Articular chondrocyte of knee joint (primary cell): ENCODE results near the gene ZNF133. TPM values are rescaled to one million over a fixed set of nuclear protein-coding genes. Genes with fewer than 3 reads are reported as not detected.

Experiments used
- small RNA-seq: library from RNA; depleted of rRNA; stranded (forward); fragments of <200 nt; gene quantifications from one replicate; pipeline ENCODE3, GENCODE V24; 2012
- total RNA-seq: library from RNA; depleted of rRNA; stranded (reverse); fragments of >200 nt; gene quantifications from 2 replicates; pipeline ENCODE4 v1.2.3, GENCODE V29; 2012

Gene ZNF133
- 13.1 and 20.5 TPM in 2 replicates for total RNA-seq

DNA sequence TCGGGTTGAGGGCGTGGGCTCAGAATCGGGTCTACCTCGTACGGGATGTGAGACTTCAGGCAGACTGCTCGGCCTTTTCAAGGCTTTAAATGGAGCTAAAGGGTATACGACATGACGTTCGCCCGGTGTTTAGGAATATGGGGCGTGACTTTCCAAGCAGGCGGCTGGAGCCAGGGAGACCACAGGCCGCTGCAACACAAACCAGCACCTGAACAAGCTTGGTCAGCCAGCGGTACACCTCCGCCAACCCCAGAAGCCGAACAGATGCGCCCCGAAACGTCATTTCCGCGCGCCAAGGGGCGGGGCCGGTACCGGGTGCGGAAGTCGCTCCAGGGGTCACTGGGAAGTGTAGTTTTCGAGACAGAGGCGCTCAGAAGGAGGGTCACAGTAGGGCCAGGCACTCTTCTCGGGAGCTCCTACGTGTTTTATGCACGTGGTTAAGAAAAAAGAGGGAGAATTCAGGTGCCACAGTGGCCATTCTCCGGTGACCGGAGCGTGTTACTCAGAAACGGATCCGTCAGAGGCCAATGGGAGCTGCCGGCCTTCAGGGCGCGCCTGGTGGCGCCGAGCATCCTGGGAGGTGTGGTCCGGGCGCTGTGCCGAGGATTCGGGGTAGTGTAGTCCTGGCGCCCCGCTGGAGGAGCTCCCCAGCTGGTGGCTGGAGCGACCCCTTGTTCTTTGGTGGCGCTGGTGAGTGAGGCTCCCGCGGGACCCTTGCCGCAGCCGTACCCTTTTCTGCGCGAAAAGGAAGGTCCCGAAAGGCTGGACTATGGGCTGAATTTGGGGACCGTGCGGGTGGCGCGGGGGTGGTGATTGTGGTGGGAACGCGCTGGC lies at the start of gene ZNF133:
TSS of gene ZNF133 (plus strand) at position 613 of the 834 bp plus-strand sequence. CDS start 17,160 bp downstream, outside the sequence.

Small RNAs within 50 kb of the gene (small RNA-seq; reads per million reads assigned to genes)
- gene RN7SL14P (not detected), gene RNU2-56P (not detected)

Other genes starting within 250 kb of the ZNF133 start
- not detected in 2 replicates for gene OVOL2, start 230.6 kb upstream of the ZNF133 start, total RNA-seq
- 15.8 and 18.2 TPM in 2 replicates for gene KAT14, start 150.7 kb upstream of the ZNF133 start, total RNA-seq
- 11.6 and 13.4 TPM in 2 replicates for gene PET117, start 150.7 kb upstream of the ZNF133 start, total RNA-seq
- gene DZANK1, start 178.5 kb downstream of the ZNF133 start, total RNA-seq: 1.2 TPM in 2 replicates
- gene POLR3F, start 178.9 kb downstream of the ZNF133 start, total RNA-seq: 11.8 and 16.2 TPM in 2 replicates
- 29.7 and 37.2 TPM in 2 replicates for gene RBBP9, start 208.7 kb downstream of the ZNF133 start, total RNA-seq
- 38.8 and 39.7 TPM in 2 replicates for gene SEC23B, start 219.4 kb downstream of the ZNF133 start, total RNA-seq